K562 (cell line): Measurements from ENCODE around the gene TCOF1. TPM values are rescaled to one million over a fixed set of nuclear protein-coding genes. Genes with fewer than 3 reads are reported as not detected.
A peak's percentile ranks its signal among the peaks of the same experiment; 100 is the strongest.

Source experiments
- ATAC-seq: fragments of 200-7000 bp; cut with Tn5 transposase; 3 replicates; pipeline ENCODE4 v1.9.1; 2020; ENCODE audit warnings: moderate library complexity
- BruUV-seq: library from RNA; stranded (reverse); fragments of 400-500 nt; replicated peaks from 2 replicates; lab custom pipeline; 2021; lab: Mats Ljungman, UMichigan
- CTCF ChIA-PET: fragments of 300-600 bp; formaldehyde crosslinking; extraction: SDS; loops from one replicate; lab custom pipeline; 2021; ENCODE audit warnings: low intra/inter-chr PET ratio; lab: Yijun Ruan, JAX
- POLR2A ChIA-PET: fragments of 300-600, 350-650 bp; sonication (Branson Sonifier 250); formaldehyde crosslinking; extraction: SDS; loops from one replicate; lab custom pipeline; 2021; ENCODE audit warnings: antibody characterized with exemption, inconsistent platforms; lab: Yijun Ruan, JAX
- DNase-seq, 4 experiments: peaks; one replicate each; pipeline versions ENCODE4 v3.0.0 to v3.0.0-alpha.2; 2011 to 2018; ENCODE audit warnings: low spot score in 3 of 4, mixed read lengths in 3 of 4; ENCODE audit errors: extremely low read depth in 1 of 4
- FAIRE-seq: peaks from 2 replicates; lab custom pipeline; 2011; peaks lifted over from hg19 to GRCh38; lab: Jason Lieb, UNC
- H2AFZ ChIP-seq: 2 replicates; pipeline ENCODE4 v1.6.0; 2011; ENCODE audit warnings: low read depth, low read length, control low read depth, inconsistent platforms
- H3K27ac ChIP-seq: fragments of 200-600 bp; 3 replicates; pipeline ENCODE4 v1.8.0; 2011; ENCODE audit warnings: low read depth, mild to moderate bottlenecking, control low read depth, inconsistent platforms, low read length, moderate library complexity, mixed read lengths; ENCODE audit errors: extremely low read depth
- H3K27me3 ChIP-seq, 2 experiments: fragments of 300-600 bp in 1 of 2; 2 replicates in 1 of 2; 3 replicates in 1 of 2; pipeline versions ENCODE4 v1.6.0 to v1.8.0; 2011; ENCODE audit warnings: inconsistent platforms in 2 of 2, low read length in 2 of 2, mild to moderate bottlenecking in 1 of 2, mixed read lengths in 1 of 2, moderate library complexity in 1 of 2; ENCODE audit not compliant: control insufficient read depth in 2 of 2, insufficient read depth in 2 of 2
- H3K36me3 ChIP-seq: fragments of 300-600 bp; 3 replicates; pipeline ENCODE4 v1.8.0; 2011; ENCODE audit warnings: mild to moderate bottlenecking, low read length, inconsistent platforms; ENCODE audit not compliant: control insufficient read depth, insufficient read depth
- H3K4me1 ChIP-seq, 2 experiments: fragments of 200-600 bp in 1 of 2; replicated peaks in 1 of 2; 2 replicates in 1 of 2; 3 replicates in 1 of 2; pipeline versions ENCODE4 v1.5.1 to v1.8.0; 2011; ENCODE audit warnings: inconsistent platforms in 2 of 2, low read length in 2 of 2, mild to moderate bottlenecking in 1 of 2, mixed read lengths in 1 of 2, moderate library complexity in 1 of 2; ENCODE audit not compliant: control insufficient read depth in 2 of 2, insufficient read depth in 2 of 2
- H3K4me2 ChIP-seq: 2 replicates; pipeline ENCODE4 v1.6.1; 2011; ENCODE audit warnings: low read length, control low read depth, inconsistent platforms, mixed read lengths; ENCODE audit not compliant: insufficient read depth
- H3K4me3 ChIP-seq: fragments of 200-600 bp; sonication (generic), shearing (Covaris generic); 2 replicates; pipeline ENCODE4 v1.5.1; 2016; ENCODE audit warnings: control low read depth, inconsistent platforms
- H3K79me2 ChIP-seq: fragments of 200-600 bp; 3 replicates; pipeline ENCODE4 v1.8.0; 2011; ENCODE audit warnings: low read length, inconsistent platforms; ENCODE audit not compliant: control insufficient read depth, insufficient read depth
- H3K9ac ChIP-seq, 2 experiments: 2 replicates each; pipeline versions ENCODE4 v1.6.0 to v1.6.1; 2011; ENCODE audit warnings: low read depth in 2 of 2, low read length in 2 of 2, control low read depth in 1 of 2, inconsistent platforms in 1 of 2, mild to moderate bottlenecking in 1 of 2, mixed read lengths in 1 of 2; ENCODE audit not compliant: insufficient read depth in 1 of 2
- H3K9me1 ChIP-seq: one replicate; pipeline ENCODE4 v1.6.0; 2011; ENCODE audit warnings: inconsistent platforms, mild to moderate bottlenecking, low read length, moderate library complexity; ENCODE audit not compliant: control insufficient read depth, insufficient read depth
- H3K9me3 ChIP-seq: replicated peaks from 2 replicates; pipeline ENCODE4 v1.5.1; 2011; ENCODE audit warnings: low read depth, low read length, inconsistent platforms; ENCODE audit not compliant: control insufficient read depth, insufficient read depth
- H4K20me1 ChIP-seq: replicated peaks from 2 replicates; pipeline ENCODE4 v1.6.1; 2011; ENCODE audit warnings: low read length, inconsistent platforms, mixed read lengths; ENCODE audit not compliant: control insufficient read depth, insufficient read depth
- EGR1 ChIP-seq: fragments of 450-650 bp; conservative IDR thresholded peaks from 2 replicates; pipeline ENCODE4 v1.6.1; 2017; ENCODE audit warnings: mild to moderate bottlenecking
- RBFOX2 ChIP-seq: fragments of 200-400 bp; formaldehyde crosslinking; IDR thresholded peaks from 2 replicates; pipeline ENCODE4 v1.6.1; 2017; ENCODE audit warnings: low read depth, mild to moderate bottlenecking, low read length, moderate library complexity
- ZNF311 ChIP-seq: fragments of 250-450 bp; sonication (Bioruptor Pico); IDR thresholded peaks from 2 replicates; pipeline ENCODE4 v1.4.0; 2020; ENCODE audit warnings: mild to moderate bottlenecking, moderate library complexity
- WGBS: fragments of 100-300 bp; shearing (Covaris generic); methylation state at CpG from one replicate; pipeline ENCODE4 v1.1.6; 2016; ENCODE audit warnings: low coverage, mixed read lengths; ENCODE audit not compliant: insufficient coverage; ENCODE audit errors: missing lambda C conversion rate; 5-methylcytosine and 5-hydroxymethylcytosine counted together
- in situ Hi-C: fragments of 300-500 bp; cut with MboI; formaldehyde crosslinking; loops from 4 replicates; pipeline ENCODE4 v1.15.0; 2018; ENCODE audit warnings: inconsistent platforms, mixed read lengths
- intact Hi-C: fragments of 100-400 bp; cut with micrococcal nuclease; formaldehyde crosslinking; loops from 2 replicates; pipeline ENCODE4 v1.14.2; 2022
- polyA plus RNA-seq, 8 experiments: library from polyadenylated mRNA; depleted of rRNA in 4 of 8; stranded (reverse) in 5 of 8; unstranded in 3 of 8; fragments of >200 nt; fragmentation: Nextera tagmentation in 2 of 8; fragmentation: Illumina TruSeq in 1 of 8; extraction: Ambion mirVana in 2 of 8; extraction: Trizol in 1 of 8; gene quantifications; 2 replicates each; pipeline versions ENCODE4 v1.2.1 to v1.2.3, GENCODE V29; 2011 to 2014; ENCODE audit warnings: inconsistent platforms in 1 of 8, missing spikeins in 1 of 8
- total RNA-seq, 7 experiments: library from RNA; depleted of rRNA in 6 of 7; stranded (reverse); fragments of >200 nt in 6 of 7; fragmentation: Illumina TruSeq in 2 of 7; extraction: Trizol in 2 of 7; gene quantifications; 2 replicates each; pipeline versions ENCODE4 v1.2.1 to v1.2.3, GENCODE V29; 2011 to 2021; ENCODE audit warnings: low replicate concordance in 1 of 7
- TF ChIP-seq, protein P1 (sequence below): fragments of 250-450 bp; sonication (Bioruptor Pico); IDR thresholded peaks from 2 replicates; pipeline ENCODE4 v1.5.1; 2021; ENCODE audit warnings: mild to moderate bottlenecking

Gene TCOF1
- total and polyA plus RNA-seq, 9 of the 15 experiments (the other 6 are each of a cell fraction or from before 2014, with no cell fraction given), result 9.8 to 134 (median 61.7) TPM

DNA sequence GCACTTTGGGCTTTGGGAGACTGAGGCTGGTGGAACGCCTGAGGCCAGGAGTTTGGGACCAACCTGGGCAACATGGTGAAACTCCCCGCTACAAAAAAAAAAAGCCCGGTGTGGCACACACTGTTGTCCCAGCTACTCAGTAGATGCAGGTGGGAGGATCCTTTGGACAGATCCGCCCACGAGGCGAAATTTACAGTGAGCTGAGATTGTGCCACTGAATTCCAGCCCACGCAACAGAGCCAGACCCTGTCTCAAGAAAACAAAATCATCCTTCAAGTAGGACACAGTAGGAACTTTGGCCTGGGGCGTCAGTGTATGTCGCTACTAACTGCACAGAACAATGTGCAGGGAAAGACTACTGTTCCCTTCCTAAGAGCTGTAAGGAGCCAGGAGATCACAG lies 87.3 kb downstream of the TCOF1 start:
- intact Hi-C loops, result no loop called here
- Histone ChIP-seq H3K4me2 (no peak overlapping the region), H3K36me3 (peaks cover 65% of the 10 kb centered on the region), H3K4me3 (no peak overlapping the region), H3K9ac (no peak overlapping the region), H3K27ac (no peak overlapping the region)
- DNase-seq (no peak), FAIRE-seq (no peak)
- no TSS peak for BruUV-seq
- TF ChIP-seq, protein P1, sequence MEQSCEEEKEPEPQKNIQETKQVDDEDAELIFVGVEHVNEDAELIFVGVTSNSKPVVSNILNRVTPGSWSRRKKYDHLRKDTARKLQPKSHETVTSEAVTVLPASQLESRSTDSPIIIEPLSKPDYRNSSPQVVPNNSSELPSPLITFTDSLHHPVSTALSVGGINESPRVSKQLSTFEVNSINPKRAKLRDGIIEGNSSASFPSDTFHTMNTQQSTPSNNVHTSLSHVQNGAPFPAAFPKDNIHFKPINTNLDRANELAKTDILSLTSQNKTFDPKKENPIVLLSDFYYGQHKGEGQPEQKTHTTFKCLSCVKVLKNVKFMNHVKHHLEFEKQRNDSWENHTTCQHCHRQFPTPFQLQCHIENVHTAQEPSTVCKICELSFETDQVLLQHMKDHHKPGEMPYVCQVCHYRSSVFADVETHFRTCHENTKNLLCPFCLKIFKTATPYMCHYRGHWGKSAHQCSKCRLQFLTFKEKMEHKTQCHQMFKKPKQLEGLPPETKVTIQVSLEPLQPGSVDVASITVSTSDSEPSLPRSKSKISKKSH, result no peak
- TF ChIP-seq EGR1 (peak; percentile 17; the same call in 1 of the 2 replicates), RBFOX2 (0 out of 2 replicates have a peak, but pooled peaks have one; percentile 3), ZNF311 (no peak)
- TF ChIP-seq, all 486 proteins: peak for 2
- Histone ChIP-seq H3K9me1 (no peaks in the 10 kb centered on the region), H3K9me3 (no peaks in the 10 kb centered on the region), H3K4me1 (peaks cover 11 to 21% of the 10 kb centered on the region in 2 experiments; a peak in 4 of 5 replicates), H3K27me3 (no peaks in the 10 kb centered on the region), H2AFZ (no peak overlapping the region), H3K79me2 (peaks cover 40% of the 10 kb centered on the region), H4K20me1 (peaks cover 38% of the 10 kb centered on the region)
- ChIA-PET POLR2A (interaction anchor here (0.7 to 3.7 kb wide), 7 partner anchors 9 to 646 kb away, joined by 3 to 17 read pairs (median 3); no protein-coding TSS in a partner anchor), CTCF (no interaction called here)
- 90% methylated on average over 9 of the region's 9 CpGs for WGBS
- no peak for ATAC-seq
- in situ Hi-C loops, result no loop called here
